WTC11 (cell line): ENCODE results near the gene SLC38A3. TPM values are rescaled to one million over a fixed set of nuclear protein-coding genes. Genes with fewer than 3 reads are reported as not detected.

Experiments used
- ATAC-seq: fragments of 200-7000 bp; cut with Tn5 transposase; 2 replicates; pipeline ENCODE4 v1.10.0; 2021; ENCODE audit warnings: mild to moderate bottlenecking, moderate library complexity
- CTCF ChIA-PET: fragments of 300-600 bp; sonication (Branson Sonifier 250); formaldehyde crosslinking; loops from one replicate; lab custom pipeline; 2021; ENCODE audit warnings: antibody characterized with exemption; lab: Charles Lee
- POLR2A ChIA-PET: fragments of 350-600 bp; sonication (Branson Sonifier 250); formaldehyde crosslinking; loops from one replicate; lab custom pipeline; 2021; ENCODE audit warnings: antibody characterized with exemption; lab: Charles Lee
- DNase-seq: peaks from one replicate; pipeline ENCODE4 v3.0.0; 2021; ENCODE audit warnings: low spot score
- H3K27ac Mint-ChIP-seq: 2 replicates; pipeline ENCODE4 v1.8.0; 2021; ENCODE audit warnings: mixed read lengths
- H3K27me3 Mint-ChIP-seq: 2 replicates; pipeline ENCODE4 v1.8.0; 2021; ENCODE audit warnings: low read depth, mild to moderate bottlenecking, moderate library complexity, mixed read lengths
- H3K36me3 Mint-ChIP-seq: 2 replicates; pipeline ENCODE4 v1.8.0; 2021; ENCODE audit warnings: mixed read lengths
- H3K4me1 Mint-ChIP-seq: 2 replicates; pipeline ENCODE4 v1.8.0; 2022; ENCODE audit warnings: mixed read lengths
- H3K4me3 Mint-ChIP-seq: 2 replicates; pipeline ENCODE4 v1.8.0; 2021; ENCODE audit warnings: mild to moderate bottlenecking, moderate library complexity, mixed read lengths
- H3K9me3 Mint-ChIP-seq: 2 replicates; pipeline ENCODE4 v1.8.0; 2021; ENCODE audit warnings: mixed read lengths
- FOXP1 ChIP-seq: sonication (generic); formaldehyde crosslinking; IDR thresholded peaks from 2 replicates; pipeline ENCODE4 v1.8.0; 2022; ENCODE audit warnings: missing genetic modification reagents, mild to moderate bottlenecking, moderate library complexity, borderline replicate concordance
- GABPB1 ChIP-seq: sonication (generic); formaldehyde crosslinking; IDR thresholded peaks from 2 replicates; pipeline ENCODE4 v1.8.1; 2023; ENCODE audit warnings: mild to moderate bottlenecking, missing genetic modification reagents
- KAT7 ChIP-seq: sonication (generic); formaldehyde crosslinking; IDR thresholded peaks from 2 replicates; pipeline ENCODE4 v1.8.1; 2023; ENCODE audit warnings: missing genetic modification reagents, mild to moderate bottlenecking, borderline replicate concordance
- NFATC4 ChIP-seq: fragments of 250-450 bp; sonication (Bioruptor Pico); IDR thresholded peaks from 2 replicates; pipeline ENCODE4 v1.9.0; 2021; ENCODE audit warnings: mild to moderate bottlenecking
- OVOL2 ChIP-seq: fragments of 250-450 bp; sonication (Bioruptor Pico); IDR thresholded peaks from 2 replicates; pipeline ENCODE4 v1.9.0; 2021; ENCODE audit warnings: mild to moderate bottlenecking, borderline replicate concordance
- SP1 ChIP-seq: sonication (generic); formaldehyde crosslinking; conservative IDR thresholded peaks from 2 replicates; pipeline ENCODE4 v1.8.1; 2022; ENCODE audit warnings: missing genetic modification reagents
- TCF7 ChIP-seq: sonication (generic); formaldehyde crosslinking; IDR thresholded peaks from 2 replicates; pipeline ENCODE4 v1.8.0; 2022; ENCODE audit warnings: mild to moderate bottlenecking, low read depth, missing genetic modification reagents, moderate library complexity
- ZNF121 ChIP-seq: sonication (generic); formaldehyde crosslinking; IDR thresholded peaks from 2 replicates; pipeline ENCODE4 v1.8.0; 2023; ENCODE audit warnings: missing genetic modification reagents
- ZNF396 ChIP-seq: fragments of 250-450 bp; sonication (Bioruptor Pico); IDR thresholded peaks from 2 replicates; pipeline ENCODE4 v1.8.0; 2021; ENCODE audit warnings: mild to moderate bottlenecking, moderate library complexity, borderline replicate concordance
- ZNF423 ChIP-seq: fragments of 250-450 bp; sonication (Bioruptor Pico); IDR thresholded peaks from 2 replicates; pipeline ENCODE4 v2.1.2; 2022; ENCODE audit warnings: mild to moderate bottlenecking, moderate library complexity
- total RNA-seq: library from RNA; stranded (reverse); gene quantifications from 3 replicates; pipeline ENCODE4 v1.2.3, GENCODE V29; 2021
- TF ChIP-seq, protein P1 (sequence below): sonication (generic); formaldehyde crosslinking; IDR thresholded peaks from 2 replicates; pipeline ENCODE4 v1.8.0; 2022; ENCODE audit warnings: mild to moderate bottlenecking, missing genetic modification reagents
- TF ChIP-seq, protein P2 (sequence below): fragments of 250-450 bp; sonication (Bioruptor Pico); IDR thresholded peaks from 2 replicates; pipeline ENCODE4 v1.9.0; 2021; ENCODE audit warnings: mild to moderate bottlenecking, borderline replicate concordance
- TF ChIP-seq, protein P3 (sequence below): sonication (generic); formaldehyde crosslinking; IDR thresholded peaks from 2 replicates; pipeline ENCODE4 v1.8.1; 2022; ENCODE audit warnings: mild to moderate bottlenecking, moderate library complexity, missing genetic modification reagents
- TF ChIP-seq, protein P4 (sequence below): sonication (generic); formaldehyde crosslinking; IDR thresholded peaks from 2 replicates; pipeline ENCODE4 v1.8.1; 2022; ENCODE audit warnings: missing genetic modification reagents, borderline replicate concordance
- TF ChIP-seq, protein P5 (sequence below): fragments of 200-600 bp; IDR thresholded peaks from 2 replicates; pipeline ENCODE4 v1.8.0; 2022; ENCODE audit warnings: antibody characterized with exemption
- TF ChIP-seq, protein P6 (sequence below): sonication (generic); formaldehyde crosslinking; IDR thresholded peaks from 2 replicates; pipeline ENCODE4 v1.8.0; 2022; ENCODE audit warnings: mild to moderate bottlenecking, missing genetic modification reagents
- TF ChIP-seq, protein P7 (sequence below): sonication (generic); formaldehyde crosslinking; conservative IDR thresholded peaks from 2 replicates; pipeline ENCODE4 v1.8.1; 2022; ENCODE audit warnings: mild to moderate bottlenecking, missing genetic modification reagents
- TF ChIP-seq, protein P8 (sequence below): sonication (generic); formaldehyde crosslinking; IDR thresholded peaks from 2 replicates; pipeline ENCODE4 v1.8.1; 2022; ENCODE audit warnings: mild to moderate bottlenecking, missing genetic modification reagents, moderate library complexity, borderline replicate concordance

SLC38A3 gene
- total RNA-seq, 1 experiment from 2014 or later = 0.90 TPM

DNA sequence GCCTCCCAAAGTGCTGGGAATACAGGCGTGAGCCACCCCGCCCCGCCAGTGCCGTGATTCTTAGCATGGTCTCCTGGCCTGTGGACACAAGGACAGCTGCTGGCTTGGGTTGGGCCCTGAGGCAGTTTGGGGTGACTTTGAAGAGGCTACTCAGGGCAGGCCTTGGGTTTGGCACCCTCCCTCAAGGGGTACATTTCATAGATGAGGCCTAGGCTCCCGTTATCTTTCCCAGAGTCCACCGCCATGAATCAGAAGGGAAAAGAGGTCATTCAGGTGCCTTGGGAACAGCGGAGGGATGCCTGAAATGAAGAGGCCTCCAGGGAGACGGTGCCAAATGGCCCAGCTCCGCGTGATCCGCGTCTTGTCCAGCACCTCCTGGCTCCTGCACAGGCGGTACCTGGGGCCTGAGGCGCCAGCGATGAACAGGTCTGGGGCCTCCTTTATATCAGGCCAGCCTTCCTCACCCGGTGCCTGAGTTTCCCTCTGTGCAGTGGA lies 40.2 kb downstream of the SLC38A3 start:
- DNase-seq (no peak), ATAC-seq (no peak)
- ChIA-PET POLR2A (no interaction called here), CTCF (interaction anchor here (0.6 to 2.1 kb wide), 4 partner anchors 10 to 41 kb away, joined by 3 to 32 read pairs (median 5); partner anchors contain the start of genes GNAI2 and SLC38A3)
- Mint-ChIP-seq H3K27me3 (no peaks in the 10 kb centered on the region), H3K4me3 (peak overlapping the region; percentile 40), H3K9me3 (no peaks in the 10 kb centered on the region), H3K36me3 (peaks cover 2% of the 10 kb centered on the region; the same call in 1 of the 2 replicates), H3K4me1 (peaks cover 65% of the 10 kb centered on the region), H3K27ac (peak overlapping the region; percentile 91)
- TF ChIP-seq KAT7 (CRISPR knock-in tag) (no peak), ZNF396 (CRISPR knock-in tag) (no peak)
- TF ChIP-seq, protein P1, sequence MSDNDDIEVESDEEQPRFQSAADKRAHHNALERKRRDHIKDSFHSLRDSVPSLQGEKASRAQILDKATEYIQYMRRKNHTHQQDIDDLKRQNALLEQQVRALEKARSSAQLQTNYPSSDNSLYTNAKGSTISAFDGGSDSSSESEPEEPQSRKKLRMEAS (CRISPR knock-in tag) = 0 out of 2 replicates have a peak, but pooled peaks have one; percentile 2

DNA sequence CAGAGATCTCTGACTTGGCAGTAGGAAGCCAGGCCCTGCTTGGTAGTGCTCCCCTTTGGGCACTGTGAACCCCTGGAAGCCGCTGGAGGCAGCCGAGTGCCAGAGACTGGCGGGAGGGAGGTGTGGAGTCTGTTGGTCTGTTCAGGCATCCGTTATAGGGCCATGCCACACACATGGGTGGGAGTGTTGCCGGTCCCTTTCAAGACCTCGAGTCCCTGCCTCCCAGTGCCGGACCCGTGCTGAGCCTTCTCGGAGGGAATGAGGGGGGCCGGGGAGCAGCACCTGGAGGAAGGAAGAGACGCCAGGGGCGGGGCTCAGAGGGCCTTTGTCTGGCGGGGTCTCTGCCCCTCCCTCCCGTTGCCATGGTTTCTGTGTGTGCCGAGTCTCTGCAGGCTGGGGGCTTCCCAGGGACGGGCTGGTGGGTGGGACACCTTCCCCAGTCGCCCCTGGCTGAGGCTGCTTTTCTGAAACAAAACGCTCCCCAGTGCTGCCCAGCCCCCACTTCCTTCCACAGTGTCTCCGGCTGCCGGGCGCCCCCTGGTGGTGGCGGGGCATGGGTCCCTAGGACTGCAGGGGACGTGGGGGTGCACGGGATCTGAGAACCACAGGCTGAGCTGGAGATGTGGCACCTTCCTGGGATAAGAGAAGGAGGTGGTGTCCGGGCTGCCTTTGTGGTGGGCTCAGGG lies 40.9 kb downstream of the SLC38A3 start:
- H3K4me3 Mint-ChIP-seq = peak overlapping the region; percentile 40
- peak; percentile 98 for DNase-seq
- ATAC-seq = peak; percentile 73
- ChIA-PET POLR2A (interaction anchor here (0.7 to 1.7 kb wide), 8 partner anchors 7 to 123 kb away, joined by 3 to 10 read pairs (median 4); no protein-coding TSS in a partner anchor), CTCF (interaction anchor here (0.5 to 6.0 kb wide), 50 partner anchors 8 to 407 kb away, joined by 3 to 154 read pairs (median 5); partner anchors contain the start of genes C3orf18, CYB561D2, GNAI2 and GNAT1)
- H3K27me3 Mint-ChIP-seq = no peaks in the 10 kb centered on the region
- peaks cover 59% of the 10 kb centered on the region for H3K4me1 Mint-ChIP-seq
- peak overlapping the region; percentile 91 for H3K27ac Mint-ChIP-seq
- no peaks in the 10 kb centered on the region for H3K9me3 Mint-ChIP-seq
- H3K36me3 Mint-ChIP-seq = peaks cover 2% of the 10 kb centered on the region; the same call in 1 of the 2 replicates
- TF ChIP-seq, protein P2, sequence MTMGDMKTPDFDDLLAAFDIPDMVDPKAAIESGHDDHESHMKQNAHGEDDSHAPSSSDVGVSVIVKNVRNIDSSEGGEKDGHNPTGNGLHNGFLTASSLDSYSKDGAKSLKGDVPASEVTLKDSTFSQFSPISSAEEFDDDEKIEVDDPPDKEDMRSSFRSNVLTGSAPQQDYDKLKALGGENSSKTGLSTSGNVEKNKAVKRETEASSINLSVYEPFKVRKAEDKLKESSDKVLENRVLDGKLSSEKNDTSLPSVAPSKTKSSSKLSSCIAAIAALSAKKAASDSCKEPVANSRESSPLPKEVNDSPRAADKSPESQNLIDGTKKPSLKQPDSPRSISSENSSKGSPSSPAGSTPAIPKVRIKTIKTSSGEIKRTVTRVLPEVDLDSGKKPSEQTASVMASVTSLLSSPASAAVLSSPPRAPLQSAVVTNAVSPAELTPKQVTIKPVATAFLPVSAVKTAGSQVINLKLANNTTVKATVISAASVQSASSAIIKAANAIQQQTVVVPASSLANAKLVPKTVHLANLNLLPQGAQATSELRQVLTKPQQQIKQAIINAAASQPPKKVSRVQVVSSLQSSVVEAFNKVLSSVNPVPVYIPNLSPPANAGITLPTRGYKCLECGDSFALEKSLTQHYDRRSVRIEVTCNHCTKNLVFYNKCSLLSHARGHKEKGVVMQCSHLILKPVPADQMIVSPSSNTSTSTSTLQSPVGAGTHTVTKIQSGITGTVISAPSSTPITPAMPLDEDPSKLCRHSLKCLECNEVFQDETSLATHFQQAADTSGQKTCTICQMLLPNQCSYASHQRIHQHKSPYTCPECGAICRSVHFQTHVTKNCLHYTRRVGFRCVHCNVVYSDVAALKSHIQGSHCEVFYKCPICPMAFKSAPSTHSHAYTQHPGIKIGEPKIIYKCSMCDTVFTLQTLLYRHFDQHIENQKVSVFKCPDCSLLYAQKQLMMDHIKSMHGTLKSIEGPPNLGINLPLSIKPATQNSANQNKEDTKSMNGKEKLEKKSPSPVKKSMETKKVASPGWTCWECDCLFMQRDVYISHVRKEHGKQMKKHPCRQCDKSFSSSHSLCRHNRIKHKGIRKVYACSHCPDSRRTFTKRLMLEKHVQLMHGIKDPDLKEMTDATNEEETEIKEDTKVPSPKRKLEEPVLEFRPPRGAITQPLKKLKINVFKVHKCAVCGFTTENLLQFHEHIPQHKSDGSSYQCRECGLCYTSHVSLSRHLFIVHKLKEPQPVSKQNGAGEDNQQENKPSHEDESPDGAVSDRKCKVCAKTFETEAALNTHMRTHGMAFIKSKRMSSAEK (CRISPR knock-in tag) = no peak
- TF ChIP-seq KAT7 (CRISPR knock-in tag) (no peak), SP1 (CRISPR knock-in tag) (peak; percentile 90), GABPB1 (CRISPR knock-in tag) (no peak; the same call in 1 of the 2 replicates), TCF7 (no peak), NFATC4 (no peak), ZNF396 (CRISPR knock-in tag) (no peak), FOXP1 (CRISPR knock-in tag) (no peak; the same call in 1 of the 2 replicates), ZNF121 (CRISPR knock-in tag) (0 out of 2 replicates have a peak, but pooled peaks have one; percentile 3), ZNF423 (CRISPR knock-in tag) (peak; percentile 95), OVOL2 (CRISPR knock-in tag) (no peak)
- TF ChIP-seq, protein P1 (CRISPR knock-in tag) = no peak
- TF ChIP-seq, protein P3, sequence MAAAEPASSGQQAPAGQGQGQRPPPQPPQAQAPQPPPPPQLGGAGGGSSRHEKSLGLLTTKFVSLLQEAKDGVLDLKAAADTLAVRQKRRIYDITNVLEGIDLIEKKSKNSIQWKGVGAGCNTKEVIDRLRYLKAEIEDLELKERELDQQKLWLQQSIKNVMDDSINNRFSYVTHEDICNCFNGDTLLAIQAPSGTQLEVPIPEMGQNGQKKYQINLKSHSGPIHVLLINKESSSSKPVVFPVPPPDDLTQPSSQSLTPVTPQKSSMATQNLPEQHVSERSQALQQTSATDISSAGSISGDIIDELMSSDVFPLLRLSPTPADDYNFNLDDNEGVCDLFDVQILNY = 0 out of 2 replicates have a peak, but pooled peaks have one; percentile 20
- TF ChIP-seq, protein P4, sequence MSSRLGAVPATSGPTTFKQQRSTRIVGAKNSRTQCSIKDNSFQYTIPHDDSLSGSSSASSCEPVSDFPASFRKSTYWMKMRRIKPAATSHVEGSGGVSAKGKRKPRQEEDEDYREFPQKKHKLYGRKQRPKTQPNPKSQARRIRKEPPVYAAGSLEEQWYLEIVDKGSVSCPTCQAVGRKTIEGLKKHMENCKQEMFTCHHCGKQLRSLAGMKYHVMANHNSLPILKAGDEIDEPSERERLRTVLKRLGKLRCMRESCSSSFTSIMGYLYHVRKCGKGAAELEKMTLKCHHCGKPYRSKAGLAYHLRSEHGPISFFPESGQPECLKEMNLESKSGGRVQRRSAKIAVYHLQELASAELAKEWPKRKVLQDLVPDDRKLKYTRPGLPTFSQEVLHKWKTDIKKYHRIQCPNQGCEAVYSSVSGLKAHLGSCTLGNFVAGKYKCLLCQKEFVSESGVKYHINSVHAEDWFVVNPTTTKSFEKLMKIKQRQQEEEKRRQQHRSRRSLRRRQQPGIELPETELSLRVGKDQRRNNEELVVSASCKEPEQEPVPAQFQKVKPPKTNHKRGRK (CRISPR knock-in tag) = no peak
- TF ChIP-seq, protein P5, sequence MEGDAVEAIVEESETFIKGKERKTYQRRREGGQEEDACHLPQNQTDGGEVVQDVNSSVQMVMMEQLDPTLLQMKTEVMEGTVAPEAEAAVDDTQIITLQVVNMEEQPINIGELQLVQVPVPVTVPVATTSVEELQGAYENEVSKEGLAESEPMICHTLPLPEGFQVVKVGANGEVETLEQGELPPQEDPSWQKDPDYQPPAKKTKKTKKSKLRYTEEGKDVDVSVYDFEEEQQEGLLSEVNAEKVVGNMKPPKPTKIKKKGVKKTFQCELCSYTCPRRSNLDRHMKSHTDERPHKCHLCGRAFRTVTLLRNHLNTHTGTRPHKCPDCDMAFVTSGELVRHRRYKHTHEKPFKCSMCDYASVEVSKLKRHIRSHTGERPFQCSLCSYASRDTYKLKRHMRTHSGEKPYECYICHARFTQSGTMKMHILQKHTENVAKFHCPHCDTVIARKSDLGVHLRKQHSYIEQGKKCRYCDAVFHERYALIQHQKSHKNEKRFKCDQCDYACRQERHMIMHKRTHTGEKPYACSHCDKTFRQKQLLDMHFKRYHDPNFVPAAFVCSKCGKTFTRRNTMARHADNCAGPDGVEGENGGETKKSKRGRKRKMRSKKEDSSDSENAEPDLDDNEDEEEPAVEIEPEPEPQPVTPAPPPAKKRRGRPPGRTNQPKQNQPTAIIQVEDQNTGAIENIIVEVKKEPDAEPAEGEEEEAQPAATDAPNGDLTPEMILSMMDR = peak; percentile 99
- TF ChIP-seq, protein P6, sequence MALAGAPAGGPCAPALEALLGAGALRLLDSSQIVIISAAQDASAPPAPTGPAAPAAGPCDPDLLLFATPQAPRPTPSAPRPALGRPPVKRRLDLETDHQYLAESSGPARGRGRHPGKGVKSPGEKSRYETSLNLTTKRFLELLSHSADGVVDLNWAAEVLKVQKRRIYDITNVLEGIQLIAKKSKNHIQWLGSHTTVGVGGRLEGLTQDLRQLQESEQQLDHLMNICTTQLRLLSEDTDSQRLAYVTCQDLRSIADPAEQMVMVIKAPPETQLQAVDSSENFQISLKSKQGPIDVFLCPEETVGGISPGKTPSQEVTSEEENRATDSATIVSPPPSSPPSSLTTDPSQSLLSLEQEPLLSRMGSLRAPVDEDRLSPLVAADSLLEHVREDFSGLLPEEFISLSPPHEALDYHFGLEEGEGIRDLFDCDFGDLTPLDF (CRISPR knock-in tag) = no peak
- TF ChIP-seq, protein P7, sequence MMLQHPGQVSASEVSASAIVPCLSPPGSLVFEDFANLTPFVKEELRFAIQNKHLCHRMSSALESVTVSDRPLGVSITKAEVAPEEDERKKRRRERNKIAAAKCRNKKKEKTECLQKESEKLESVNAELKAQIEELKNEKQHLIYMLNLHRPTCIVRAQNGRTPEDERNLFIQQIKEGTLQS (CRISPR knock-in tag) = no peak
- TF ChIP-seq, protein P8, sequence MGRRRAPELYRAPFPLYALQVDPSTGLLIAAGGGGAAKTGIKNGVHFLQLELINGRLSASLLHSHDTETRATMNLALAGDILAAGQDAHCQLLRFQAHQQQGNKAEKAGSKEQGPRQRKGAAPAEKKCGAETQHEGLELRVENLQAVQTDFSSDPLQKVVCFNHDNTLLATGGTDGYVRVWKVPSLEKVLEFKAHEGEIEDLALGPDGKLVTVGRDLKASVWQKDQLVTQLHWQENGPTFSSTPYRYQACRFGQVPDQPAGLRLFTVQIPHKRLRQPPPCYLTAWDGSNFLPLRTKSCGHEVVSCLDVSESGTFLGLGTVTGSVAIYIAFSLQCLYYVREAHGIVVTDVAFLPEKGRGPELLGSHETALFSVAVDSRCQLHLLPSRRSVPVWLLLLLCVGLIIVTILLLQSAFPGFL = no peak
